GM12891 (cell line): Measurements from ENCODE around the gene RNF213.

Experiments used
- DNase-seq: peaks from one replicate; pipeline ENCODE4 v3.0.0; 2011; ENCODE audit warnings: low spot score; ENCODE audit not compliant: insufficient read length
- FAIRE-seq: peaks from 2 replicates; lab custom pipeline; 2011; peaks lifted over from hg19 to GRCh38; lab: Jason Lieb, UNC
- PAX5 ChIP-seq: IDR thresholded peaks from 2 replicates; pipeline ENCODE4 v1.6.1; 2011; ENCODE audit warnings: low read length, moderate library complexity, mild to moderate bottlenecking; ENCODE audit not compliant: insufficient read depth, severe bottlenecking
- POLR2A ChIP-seq: IDR thresholded peaks from 2 replicates; pipeline ENCODE4 v1.6.1; 2011; ENCODE audit warnings: low read depth, low read length, control low read depth
- POLR2AphosphoS5 ChIP-seq: IDR thresholded peaks from 2 replicates; pipeline ENCODE4 v1.6.1; 2011; ENCODE audit warnings: low read depth, low read length, control low read depth
- POU2F2 ChIP-seq: IDR thresholded peaks from 2 replicates; pipeline ENCODE4 v1.6.1; 2011; ENCODE audit warnings: low read depth, mild to moderate bottlenecking, control low read depth, low read length, moderate library complexity
- SPI1 ChIP-seq: IDR thresholded peaks from 2 replicates; pipeline ENCODE4 v1.6.1; 2011; ENCODE audit warnings: low read depth, low read length, control low read depth
- TAF1 ChIP-seq: IDR thresholded peaks from 2 replicates; pipeline ENCODE4 v1.6.1; 2011; ENCODE audit warnings: low read depth, low read length, control low read depth

The RNF213 gene

GRCh38 chr17:80223142-80223815, 37.4 kb upstream of the RNF213 start:
- FAIRE-seq (no peak), DNase-seq (no peak)
- TF ChIP-seq POU2F2 (no peak), TAF1 (no peak)

- DNase-seq (no peak), FAIRE-seq (peak; percentile 9)
- no peak for TF ChIP-seq TAF1
- no peak for TF ChIP-seq POLR2AphosphoS5
- no peak for TF ChIP-seq PAX5
- TF ChIP-seq POLR2A, result no peak
- no peak for TF ChIP-seq POU2F2
- no peak for TF ChIP-seq SPI1
Measured at GRCh38 chr17:80223838-80224497, 36.7 kb upstream of the RNF213 start.

- FAIRE-seq (no peak), DNase-seq (no peak)
- no peak for TF ChIP-seq POLR2AphosphoS5
Measured at GRCh38 chr17:80224683-80225082, 36.0 kb upstream of the RNF213 start.

GRCh38 chr17:80225230-80225629, 35.4 kb upstream of the RNF213 start:
- no peak for DNase-seq
- no peak for FAIRE-seq
- TF ChIP-seq PAX5 (no peak), POLR2A (no peak), SPI1 (no peak), TAF1 (no peak), POU2F2 (no peak), POLR2AphosphoS5 (no peak)

GRCh38 chr17:80227156-80227555, 33.5 kb upstream of the RNF213 start:
- DNase-seq (no peak), FAIRE-seq (no peak)
- TF ChIP-seq SPI1 (no peak), POLR2AphosphoS5 (no peak), POU2F2 (no peak), TAF1 (no peak), POLR2A (no peak), PAX5 (no peak)

- no peak for FAIRE-seq
- TF ChIP-seq POU2F2, result no peak
- no peak for TF ChIP-seq PAX5
- no peak for TF ChIP-seq SPI1
- TF ChIP-seq POLR2AphosphoS5, result no peak
- TF ChIP-seq TAF1, result no peak
- TF ChIP-seq POLR2A, result no peak
- no peak for DNase-seq
Measured at GRCh38 chr17:80227666-80228065, 33.0 kb upstream of the RNF213 start.

GRCh38 chr17:80228477-80228876, 32.2 kb upstream of the RNF213 start:
- TF ChIP-seq POLR2A (no peak), POLR2AphosphoS5 (no peak), PAX5 (no peak), TAF1 (no peak), SPI1 (no peak), POU2F2 (no peak)
- FAIRE-seq (no peak), DNase-seq (no peak)

- DNase-seq (no peak), FAIRE-seq (no peak)
- no peak for TF ChIP-seq POU2F2
- TF ChIP-seq SPI1, result no peak
- TF ChIP-seq TAF1, result no peak
- TF ChIP-seq PAX5, result no peak
- TF ChIP-seq POLR2AphosphoS5, result no peak
- TF ChIP-seq POLR2A, result no peak
Measured at GRCh38 chr17:80229011-80229410, 31.6 kb upstream of the RNF213 start.

- DNase-seq (no peak), FAIRE-seq (no peak)
- TF ChIP-seq POLR2A, result no peak
- TF ChIP-seq POLR2AphosphoS5, result no peak
- no peak for TF ChIP-seq SPI1
- TF ChIP-seq PAX5, result no peak
- TF ChIP-seq TAF1, result no peak
- no peak for TF ChIP-seq POU2F2
Measured at GRCh38 chr17:80232438-80232837, 28.2 kb upstream of the RNF213 start.

GRCh38 chr17:80233202-80233601, 27.4 kb upstream of the RNF213 start:
- TF ChIP-seq SPI1 (no peak), POLR2AphosphoS5 (no peak), POLR2A (no peak), TAF1 (no peak), PAX5 (no peak), POU2F2 (no peak)

More at GRCh38 chr17:80233202-80233601, 27.4 kb upstream of the RNF213 start:
- FAIRE-seq, result no peak
- no peak for DNase-seq
